Renal pelvis (tissue), 4 donors: ENCODE measurements around the gene STAG1. TPM values are rescaled to one million over a fixed set of nuclear protein-coding genes. Genes with fewer than 3 reads are reported as not detected.
A peak's percentile ranks its signal among the peaks of the same experiment; 100 is the strongest.

Experiments
- DNase-seq: peaks from one replicate; pipeline ENCODE4 v3.0.0-alpha.2; 2013
- polyA plus RNA-seq, 3 donors: library from polyadenylated mRNA; unstranded; fragments of 120-200 nt; gene quantifications; one replicate each; pipeline ENCODE4 v1.2.1, GENCODE V29; 2013; ENCODE audit not compliant: insufficient read length in 3 of 3

Gene STAG1
- polyA plus RNA-seq, 3 donors, result 43.6 to 49.8 (median 45.2) TPM

DNA sequence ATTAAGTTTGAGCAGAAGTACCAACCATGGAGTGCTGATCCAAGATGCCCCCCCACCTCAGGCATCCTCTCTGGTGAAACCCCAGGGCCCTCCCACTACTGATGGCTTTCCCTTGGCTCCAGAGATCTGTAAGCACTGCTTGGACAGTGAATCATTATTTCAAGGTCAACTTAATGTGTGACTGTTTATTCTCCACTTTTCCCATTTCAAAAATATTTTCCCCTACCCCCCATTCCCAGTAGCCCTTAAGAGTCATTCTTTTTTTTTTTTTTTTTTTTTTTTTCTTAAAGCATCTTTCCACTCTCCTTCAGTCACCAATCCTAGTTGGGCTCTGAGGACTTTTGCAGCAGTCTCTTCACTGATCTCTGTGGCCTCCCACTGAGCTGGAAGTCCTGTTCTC, 419.4 kb downstream of the STAG1 start:
- DNase-seq, result no peak

DNA sequence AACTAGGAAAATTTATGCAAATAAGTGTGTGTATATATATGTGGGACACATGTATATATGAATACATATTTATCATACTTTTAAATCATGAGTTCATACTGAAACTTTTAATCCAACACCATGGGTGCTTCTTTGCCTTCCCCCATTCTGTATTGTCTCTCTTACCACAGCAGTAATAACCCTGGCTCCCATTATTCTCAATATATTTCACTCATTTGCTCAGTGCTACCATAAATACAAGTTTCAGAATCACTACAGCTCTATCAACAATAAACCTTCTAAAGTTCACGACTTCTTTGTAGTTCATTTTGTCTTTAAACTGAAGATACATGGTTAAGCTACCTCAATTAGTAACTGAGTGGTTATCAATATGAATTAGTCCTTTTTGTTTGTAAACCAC, 419.9 kb downstream of the STAG1 start:
- DNase-seq, result no peak

DNA sequence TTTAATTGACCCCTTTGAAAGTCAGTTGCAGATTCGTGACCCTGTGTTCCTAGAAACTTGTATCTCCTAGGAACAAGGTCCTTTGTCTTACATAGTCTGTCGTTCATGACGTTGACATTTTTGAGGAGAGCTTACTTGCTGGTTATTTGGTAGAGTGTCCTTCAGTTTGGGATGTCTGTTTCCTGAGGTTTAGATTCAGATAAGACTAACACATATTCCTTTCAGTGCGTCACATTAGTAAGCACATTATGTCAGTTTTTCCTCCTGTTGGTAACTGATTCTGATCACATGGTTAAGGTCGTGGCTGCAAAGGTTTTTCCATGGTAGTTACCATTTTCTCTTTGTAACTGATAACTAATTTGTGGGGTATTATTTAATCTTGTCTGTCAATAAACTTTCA, 421.3 kb downstream of the STAG1 start:
- no peak for DNase-seq

DNA sequence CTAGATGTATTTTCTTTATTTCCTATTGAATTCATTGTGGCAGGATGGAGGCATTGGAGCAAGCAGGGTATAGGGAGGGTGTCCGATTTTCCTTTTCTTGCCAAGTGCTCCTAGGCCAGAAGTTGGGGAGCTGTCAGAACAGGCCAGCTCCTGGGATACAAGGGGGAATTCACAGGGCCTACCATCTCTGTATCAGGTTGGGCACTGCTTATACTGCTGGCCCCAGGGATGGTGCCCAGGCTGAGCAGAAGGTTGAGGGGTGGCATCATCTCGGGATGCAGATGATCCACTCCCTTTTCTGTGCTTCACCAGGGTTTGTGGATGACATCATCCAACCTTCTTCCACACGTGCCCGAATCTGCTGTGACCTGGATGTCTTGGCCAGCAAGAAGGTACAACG, 422.6 kb downstream of the STAG1 start:
- no peak for DNase-seq

DNA sequence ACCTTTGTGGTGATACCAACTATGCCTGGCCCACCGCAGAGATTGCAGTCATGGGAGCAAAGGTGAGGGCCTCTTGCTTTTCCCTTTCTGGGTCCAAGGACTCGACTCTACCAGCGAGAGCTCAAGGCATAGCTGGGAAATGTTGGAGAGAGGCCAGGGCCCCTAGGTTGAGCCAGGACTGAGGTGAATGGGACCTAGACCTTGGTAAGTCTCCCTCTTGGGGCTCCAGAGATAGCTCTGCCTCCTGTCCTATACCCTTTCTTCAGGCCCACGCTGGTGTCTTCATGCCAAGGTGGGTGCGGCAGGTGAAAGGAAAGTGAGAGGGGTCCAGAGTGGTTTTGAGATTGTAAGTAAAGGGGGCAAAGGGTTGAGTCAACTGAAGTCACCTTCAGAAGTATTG, 424.5 kb downstream of the STAG1 start:
- DNase-seq, result no peak

DNA sequence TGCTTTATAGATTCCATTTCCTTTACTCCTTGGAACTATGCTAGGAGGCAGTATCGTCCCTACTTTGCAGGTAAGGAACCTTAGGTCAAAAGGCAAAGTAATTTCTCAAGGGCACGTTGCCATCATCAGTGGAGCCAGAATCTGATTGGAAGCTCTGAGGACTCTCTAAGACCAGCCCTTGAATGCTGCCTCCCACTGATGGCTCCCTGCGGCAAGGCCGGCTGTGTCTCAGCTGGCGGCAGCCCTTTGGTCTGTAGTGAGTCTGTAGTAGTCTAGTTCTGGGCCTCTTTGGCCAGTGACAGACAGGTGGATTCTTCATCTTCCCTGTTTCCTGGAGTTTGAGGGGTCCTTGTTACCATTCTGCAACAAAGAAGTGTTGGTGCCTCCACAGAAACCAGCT, 425.9 kb downstream of the STAG1 start:
- DNase-seq, result no peak

DNA sequence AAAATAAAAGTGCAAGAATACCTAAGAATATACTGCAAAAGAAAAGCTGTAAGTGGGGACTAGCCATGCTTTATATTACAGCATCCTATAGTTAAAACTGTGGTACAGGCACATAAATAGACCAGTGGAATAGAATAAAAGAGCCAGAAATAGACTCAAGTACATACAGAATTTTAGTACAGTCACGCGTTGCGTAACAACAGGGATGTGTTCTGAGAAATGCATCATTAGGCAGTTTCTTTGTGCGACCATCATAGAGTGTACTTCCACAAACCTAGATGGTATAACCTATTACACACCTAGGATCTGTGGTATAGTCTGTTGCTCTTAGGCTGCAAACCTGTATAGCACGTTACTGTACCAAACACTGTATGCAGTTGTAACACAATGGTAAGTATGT, 440.2 kb downstream of the STAG1 start:
- DNase-seq, result no peak

DNA sequence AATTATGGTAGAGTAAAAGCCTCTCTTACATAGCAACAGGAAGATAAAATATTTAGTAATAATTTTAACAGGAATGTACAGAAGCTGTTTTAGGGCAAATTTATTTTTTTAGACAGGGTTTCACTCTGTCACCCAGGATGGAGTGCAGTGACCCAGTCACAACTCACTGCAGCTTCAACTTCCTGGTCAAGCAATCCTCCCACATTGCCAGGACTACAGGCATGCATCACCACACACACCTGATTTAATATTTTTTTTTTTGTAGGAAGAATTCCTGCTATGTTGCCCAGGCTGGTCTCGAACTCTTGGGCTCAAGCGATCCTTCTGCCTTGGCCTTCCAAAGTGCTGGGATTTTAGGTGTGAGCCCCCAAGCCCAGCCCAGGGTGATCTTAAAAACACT, 440.9 kb downstream of the STAG1 start:
- peak; percentile 3 for DNase-seq

DNA sequence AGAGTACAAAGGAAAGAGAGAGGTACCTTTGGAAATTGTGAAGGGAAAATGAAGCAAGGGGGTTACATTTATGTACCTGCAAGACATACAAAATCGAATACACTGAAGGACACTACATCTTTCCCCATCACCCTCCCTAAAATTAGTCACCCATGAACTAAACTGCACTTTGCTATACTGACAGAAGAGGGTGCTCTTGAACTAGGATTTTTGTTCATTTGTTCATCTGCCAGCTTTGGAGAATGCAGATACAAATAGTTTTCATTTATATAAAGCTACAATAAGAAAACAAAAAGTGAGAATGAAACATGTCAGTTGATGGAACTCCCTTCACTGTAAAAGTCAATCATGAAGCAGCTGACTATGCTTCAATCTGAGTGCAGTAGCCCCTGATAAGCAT, 446.3 kb downstream of the STAG1 start:
- no peak for DNase-seq

DNA sequence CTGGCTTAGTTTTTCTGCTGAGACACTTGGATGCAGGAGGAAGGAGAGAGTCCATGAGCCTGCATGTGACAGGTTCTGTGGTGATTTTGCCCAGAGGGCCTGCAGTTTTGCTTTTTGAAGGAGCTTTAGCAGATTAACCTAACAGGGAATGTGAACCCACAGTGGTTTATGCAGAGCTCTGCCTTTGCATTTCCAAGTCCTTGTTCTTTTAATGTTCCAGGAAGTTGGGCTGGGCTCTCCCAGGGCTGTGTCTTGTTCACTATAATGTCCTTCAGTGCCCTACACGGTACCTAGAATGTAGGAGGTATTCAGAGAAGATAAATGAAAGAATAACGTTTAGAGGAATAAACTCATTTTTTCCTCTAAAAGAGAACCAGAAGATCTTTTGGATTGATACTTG, 451.7 kb downstream of the STAG1 start:
- DNase-seq, result no peak

DNA sequence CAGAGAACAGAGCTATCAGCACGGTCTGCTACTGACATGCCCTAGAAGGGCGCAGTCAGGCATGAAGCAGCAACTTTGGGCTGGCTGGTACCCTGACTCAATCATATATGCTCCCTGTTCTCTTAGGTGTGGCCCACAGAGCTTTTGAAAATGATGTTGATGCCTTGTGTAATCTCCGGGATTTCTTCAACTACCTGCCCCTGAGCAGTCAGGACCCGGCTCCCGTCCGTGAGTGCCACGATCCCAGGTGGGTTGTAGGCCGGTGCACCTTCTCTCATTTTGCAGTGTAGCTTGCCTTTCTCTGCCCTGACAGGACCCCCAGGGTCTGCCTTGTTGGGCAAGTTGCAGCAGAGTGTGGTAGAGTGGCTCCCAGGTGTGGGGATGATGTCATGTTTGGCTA, 454.4 kb downstream of the STAG1 start:
- DNase-seq, result no peak

DNA sequence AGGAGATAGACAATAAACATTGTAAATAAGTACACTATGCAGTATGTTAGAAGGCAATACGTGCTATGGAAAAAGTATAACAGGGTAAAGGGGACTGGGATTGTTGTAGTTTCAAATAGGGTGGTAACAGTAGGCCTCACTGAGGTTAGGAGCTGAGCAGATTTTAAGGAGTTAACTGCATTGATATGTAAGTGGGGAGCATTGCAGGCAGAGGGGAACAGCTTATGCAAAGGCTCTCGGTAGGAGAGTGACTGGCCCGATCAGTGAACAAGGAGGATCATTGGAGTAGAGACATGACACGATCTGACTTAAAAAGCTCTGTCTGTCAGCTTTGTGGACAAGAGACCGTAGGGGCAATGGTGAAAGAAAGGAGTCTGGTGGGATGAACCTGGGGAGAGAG, 455.2 kb downstream of the STAG1 start:
- DNase-seq, result no peak

DNA sequence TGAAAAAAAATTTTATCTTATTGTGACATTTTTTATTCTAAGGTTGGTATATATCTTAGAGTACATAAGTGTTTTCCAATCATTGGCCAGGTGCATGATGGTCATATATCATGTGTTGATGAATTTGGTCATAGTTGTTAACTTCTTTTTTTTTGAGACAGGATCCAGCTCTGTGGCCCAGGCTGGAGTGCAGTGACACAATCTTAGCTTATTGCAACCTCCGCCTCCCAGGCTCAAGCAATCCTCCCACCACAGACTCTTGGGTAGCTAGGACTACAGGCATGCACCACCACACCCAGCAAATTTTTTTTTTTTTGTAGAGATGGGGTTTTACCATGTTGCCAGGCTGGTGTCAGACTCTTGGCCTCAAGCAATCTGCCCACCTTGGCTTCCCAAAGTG, 458.0 kb downstream of the STAG1 start:
- no peak for DNase-seq

DNA sequence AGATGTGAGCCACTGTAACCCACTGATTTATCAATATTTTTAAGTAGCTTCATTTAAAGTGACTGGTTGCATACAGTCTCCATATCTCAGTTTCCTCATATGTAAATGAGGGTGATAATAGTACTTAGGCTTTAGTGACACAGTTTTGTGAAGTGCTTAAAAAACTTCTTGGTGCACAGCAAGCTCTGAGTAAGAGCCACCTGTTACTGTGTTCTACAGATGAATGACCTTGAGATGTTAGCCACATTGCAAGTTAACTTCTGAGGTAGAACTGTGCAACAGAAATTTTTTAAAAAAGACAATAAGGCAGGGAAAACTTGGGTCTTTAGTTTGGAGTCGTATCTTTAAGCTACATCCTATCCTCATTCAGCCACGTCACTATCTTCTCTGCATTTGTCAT, 458.9 kb downstream of the STAG1 start:
- DNase-seq, result no peak

DNA sequence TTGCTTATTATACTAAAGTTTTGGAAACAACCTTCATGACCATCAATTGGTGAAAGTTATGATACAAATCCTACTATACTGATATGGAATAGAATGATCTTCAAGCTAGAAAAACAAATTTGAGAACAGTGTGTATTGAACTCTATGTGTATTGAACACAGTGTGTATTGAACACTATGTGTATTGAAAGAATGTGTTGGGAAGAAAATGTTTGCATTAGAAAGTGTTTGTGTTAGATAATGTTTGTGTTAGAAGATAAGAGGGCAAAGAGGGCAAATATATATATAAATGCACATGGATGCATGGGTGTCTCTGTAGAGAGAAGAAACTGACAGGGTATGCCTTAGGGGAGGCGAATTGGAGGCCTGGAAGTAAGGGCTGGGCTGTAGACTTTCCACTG, 459.7 kb downstream of the STAG1 start:
- DNase-seq, result no peak

DNA sequence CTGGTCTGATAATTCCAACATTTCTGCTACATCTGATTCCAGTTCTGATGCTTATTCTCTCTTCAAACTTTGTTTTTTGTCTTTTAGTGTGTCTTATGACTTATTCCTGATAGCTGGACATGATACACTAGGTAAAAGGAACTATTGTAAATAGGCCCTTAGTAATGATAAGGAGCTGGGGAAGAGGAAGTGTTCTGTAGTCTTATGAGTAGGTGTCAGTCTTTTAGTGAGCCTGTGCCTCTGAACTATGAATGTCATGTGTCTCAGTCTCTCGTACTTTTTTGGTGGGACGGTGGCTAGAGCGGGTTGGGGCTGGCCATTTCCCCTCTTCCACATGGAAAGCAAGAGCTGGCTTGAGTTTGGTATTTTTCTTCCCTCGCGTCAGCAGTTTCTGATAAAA, 460.9 kb downstream of the STAG1 start:
- DNase-seq, result no peak

Other genes starting within 250 kb of the STAG1 start
- 1 to 10 TPM; 2.7 to 4.2 (median 3.4) TPM for gene SLC35G2, start 66.7 kb upstream of the STAG1 start, polyA plus RNA-seq
- 10 to 100 TPM; 31.7 to 40.1 (median 36.5) TPM for gene NCK1, start 109.8 kb upstream of the STAG1 start, polyA plus RNA-seq
- gene IL20RB, start 205.6 kb upstream of the STAG1 start, polyA plus RNA-seq, result under 1 TPM; 0.30 to 0.68 (median 0.48) TPM